ENCODE measurements around the gene MTRR.

MTRR gene

DNA sequence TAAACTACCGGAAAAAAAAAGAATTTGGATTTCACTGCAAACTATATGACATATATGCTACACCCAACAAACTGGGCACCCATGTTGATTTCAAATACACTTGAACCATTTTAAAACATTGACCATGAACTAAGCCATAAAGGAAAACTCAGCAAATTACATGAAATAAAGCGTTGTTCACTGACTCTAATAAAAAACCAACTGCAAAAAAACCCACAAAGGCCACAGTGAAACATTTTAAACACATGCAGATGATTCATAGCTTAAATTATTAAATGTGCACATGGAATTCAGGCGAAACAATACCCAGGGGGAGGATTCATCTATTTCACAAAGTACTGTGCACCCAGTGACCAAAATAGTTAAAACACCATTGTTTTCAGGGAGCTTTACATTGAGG, 33.3 kb downstream of the MTRR start:
- TF ChIP-seq GABPA (IDR thresholded peaks at IDR 0.05; ENCODE audit: low read depth) = no peak
- TF ChIP-seq, protein P1, sequence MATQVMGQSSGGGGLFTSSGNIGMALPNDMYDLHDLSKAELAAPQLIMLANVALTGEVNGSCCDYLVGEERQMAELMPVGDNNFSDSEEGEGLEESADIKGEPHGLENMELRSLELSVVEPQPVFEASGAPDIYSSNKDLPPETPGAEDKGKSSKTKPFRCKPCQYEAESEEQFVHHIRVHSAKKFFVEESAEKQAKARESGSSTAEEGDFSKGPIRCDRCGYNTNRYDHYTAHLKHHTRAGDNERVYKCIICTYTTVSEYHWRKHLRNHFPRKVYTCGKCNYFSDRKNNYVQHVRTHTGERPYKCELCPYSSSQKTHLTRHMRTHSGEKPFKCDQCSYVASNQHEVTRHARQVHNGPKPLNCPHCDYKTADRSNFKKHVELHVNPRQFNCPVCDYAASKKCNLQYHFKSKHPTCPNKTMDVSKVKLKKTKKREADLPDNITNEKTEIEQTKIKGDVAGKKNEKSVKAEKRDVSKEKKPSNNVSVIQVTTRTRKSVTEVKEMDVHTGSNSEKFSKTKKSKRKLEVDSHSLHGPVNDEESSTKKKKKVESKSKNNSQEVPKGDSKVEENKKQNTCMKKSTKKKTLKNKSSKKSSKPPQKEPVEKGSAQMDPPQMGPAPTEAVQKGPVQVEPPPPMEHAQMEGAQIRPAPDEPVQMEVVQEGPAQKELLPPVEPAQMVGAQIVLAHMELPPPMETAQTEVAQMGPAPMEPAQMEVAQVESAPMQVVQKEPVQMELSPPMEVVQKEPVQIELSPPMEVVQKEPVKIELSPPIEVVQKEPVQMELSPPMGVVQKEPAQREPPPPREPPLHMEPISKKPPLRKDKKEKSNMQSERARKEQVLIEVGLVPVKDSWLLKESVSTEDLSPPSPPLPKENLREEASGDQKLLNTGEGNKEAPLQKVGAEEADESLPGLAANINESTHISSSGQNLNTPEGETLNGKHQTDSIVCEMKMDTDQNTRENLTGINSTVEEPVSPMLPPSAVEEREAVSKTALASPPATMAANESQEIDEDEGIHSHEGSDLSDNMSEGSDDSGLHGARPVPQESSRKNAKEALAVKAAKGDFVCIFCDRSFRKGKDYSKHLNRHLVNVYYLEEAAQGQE (IDR thresholded peaks at IDR 0.05; ENCODE audit: insufficient replicate concordance, low read depth) = no peak
- no peak for TF ChIP-seq SPI1 (IDR thresholded peaks at IDR 0.05; ENCODE audit: borderline replicate concordance, low read depth)
- no peak for TF ChIP-seq POLR2AphosphoS5 (IDR thresholded peaks at IDR 0.05; ENCODE audit: low read depth)
- TF ChIP-seq, protein P2, sequence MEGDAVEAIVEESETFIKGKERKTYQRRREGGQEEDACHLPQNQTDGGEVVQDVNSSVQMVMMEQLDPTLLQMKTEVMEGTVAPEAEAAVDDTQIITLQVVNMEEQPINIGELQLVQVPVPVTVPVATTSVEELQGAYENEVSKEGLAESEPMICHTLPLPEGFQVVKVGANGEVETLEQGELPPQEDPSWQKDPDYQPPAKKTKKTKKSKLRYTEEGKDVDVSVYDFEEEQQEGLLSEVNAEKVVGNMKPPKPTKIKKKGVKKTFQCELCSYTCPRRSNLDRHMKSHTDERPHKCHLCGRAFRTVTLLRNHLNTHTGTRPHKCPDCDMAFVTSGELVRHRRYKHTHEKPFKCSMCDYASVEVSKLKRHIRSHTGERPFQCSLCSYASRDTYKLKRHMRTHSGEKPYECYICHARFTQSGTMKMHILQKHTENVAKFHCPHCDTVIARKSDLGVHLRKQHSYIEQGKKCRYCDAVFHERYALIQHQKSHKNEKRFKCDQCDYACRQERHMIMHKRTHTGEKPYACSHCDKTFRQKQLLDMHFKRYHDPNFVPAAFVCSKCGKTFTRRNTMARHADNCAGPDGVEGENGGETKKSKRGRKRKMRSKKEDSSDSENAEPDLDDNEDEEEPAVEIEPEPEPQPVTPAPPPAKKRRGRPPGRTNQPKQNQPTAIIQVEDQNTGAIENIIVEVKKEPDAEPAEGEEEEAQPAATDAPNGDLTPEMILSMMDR (IDR thresholded peaks at IDR 0.05; ENCODE audit: insufficient read depth, low read length) = no peak
- DNase-seq (ENCODE audit: low read depth in 1 of 2, low spot score in 1 of 2) = no peak
- Histone ChIP-seq H3K27me3 (ENCODE audit: insufficient read depth, poor library complexity, severe bottlenecking) (no peaks in the 10 kb centered on the region), H3K27ac (replicated peaks) (no peak overlapping the region), H3K4me3 (replicated peaks; ENCODE audit: insufficient read depth, low read length) (no peak overlapping the region)

DNA sequence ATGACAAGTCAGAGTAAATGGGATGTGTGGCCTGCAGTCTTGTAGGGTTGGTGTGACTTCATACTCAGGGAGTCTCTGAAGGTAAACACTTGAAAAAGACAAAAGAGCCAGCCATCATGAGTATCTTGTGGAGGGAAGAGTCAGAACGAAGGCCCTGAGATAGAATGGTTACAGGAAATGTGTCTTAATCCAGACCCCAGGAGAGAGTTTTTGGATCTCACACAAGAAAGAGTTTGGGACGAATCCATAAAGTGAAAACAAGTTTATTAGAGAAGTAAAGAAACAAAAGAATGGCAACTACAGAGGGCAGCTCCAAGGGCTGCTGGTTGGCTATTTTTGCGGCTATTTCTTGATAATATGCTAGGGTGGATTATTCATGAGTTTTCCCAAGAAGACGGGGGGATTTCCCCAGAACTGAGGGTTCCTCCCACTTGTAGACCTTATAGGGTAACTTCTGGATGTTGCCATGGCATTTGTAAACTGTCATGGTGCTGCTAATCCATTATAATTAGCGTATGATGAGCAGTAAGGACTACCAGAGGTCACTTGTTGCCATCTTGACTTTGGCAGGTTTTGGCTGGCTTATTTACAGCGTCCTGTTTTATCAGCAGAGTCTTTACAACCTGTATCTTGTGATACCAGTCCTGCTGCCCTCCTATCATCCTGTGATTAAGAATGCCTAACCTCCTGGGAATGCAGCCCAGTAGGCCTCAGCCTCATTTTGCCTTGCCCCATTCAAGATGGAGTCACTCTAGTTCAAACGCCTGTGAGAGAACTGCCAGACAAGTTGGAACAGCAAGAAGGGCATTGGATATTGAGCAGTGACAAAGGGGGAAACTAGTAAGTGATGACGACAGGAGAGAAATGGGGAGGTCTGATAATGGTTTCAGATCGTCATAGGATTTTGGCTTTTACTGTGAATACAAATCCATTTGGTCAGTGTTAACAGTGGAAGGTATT, 34.0 kb downstream of the MTRR start:
- Histone ChIP-seq H3K27ac (replicated peaks) (no peak overlapping the region), H3K4me3 (replicated peaks; ENCODE audit: insufficient read depth, low read length) (no peak overlapping the region), H3K27me3 (ENCODE audit: insufficient read depth, poor library complexity, severe bottlenecking) (no peaks in the 10 kb centered on the region)
- no peak for DNase-seq (ENCODE audit: low read depth in 1 of 2, low spot score in 1 of 2)
- TF ChIP-seq SPI1 (IDR thresholded peaks at IDR 0.05; ENCODE audit: borderline replicate concordance, low read depth) (no peak), GABPA (IDR thresholded peaks at IDR 0.05; ENCODE audit: low read depth) (no peak)
- TF ChIP-seq, protein P2 (IDR thresholded peaks at IDR 0.05; ENCODE audit: insufficient read depth, low read length) = no peak

DNA sequence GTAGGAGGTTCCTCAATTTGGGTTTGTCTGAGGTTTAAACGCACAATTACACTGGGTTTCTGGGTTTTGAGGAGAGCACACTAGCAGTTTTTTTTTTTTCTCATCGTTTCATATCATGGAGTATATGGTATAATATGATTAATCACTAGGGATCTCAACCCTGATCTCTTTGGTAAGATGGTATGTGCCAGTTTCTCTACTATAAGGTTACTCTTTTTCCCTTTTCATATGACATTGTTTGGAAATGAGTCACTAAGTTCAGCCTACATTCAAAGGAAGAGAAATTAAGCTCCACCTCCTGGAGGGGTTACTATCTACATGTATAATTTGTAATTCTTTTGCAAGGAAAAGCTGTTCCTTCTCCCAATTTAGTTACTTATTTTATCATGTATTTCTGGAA, 35.2 kb downstream of the MTRR start:
- no peak for DNase-seq (ENCODE audit: low read depth in 1 of 2, low spot score in 1 of 2)
- Histone ChIP-seq H3K27ac (replicated peaks) (no peak overlapping the region), H3K4me3 (replicated peaks; ENCODE audit: insufficient read depth, low read length) (no peak overlapping the region), H3K27me3 (ENCODE audit: insufficient read depth, poor library complexity, severe bottlenecking) (no peaks in the 10 kb centered on the region)
- TF ChIP-seq, protein P2 (IDR thresholded peaks at IDR 0.05; ENCODE audit: insufficient read depth, low read length) = no peak
- TF ChIP-seq POLR2AphosphoS5 (IDR thresholded peaks at IDR 0.05; ENCODE audit: low read depth) (no peak), GABPA (IDR thresholded peaks at IDR 0.05; ENCODE audit: low read depth) (no peak), SPI1 (IDR thresholded peaks at IDR 0.05; ENCODE audit: borderline replicate concordance, low read depth) (no peak)
- TF ChIP-seq, protein P1 (IDR thresholded peaks at IDR 0.05; ENCODE audit: insufficient replicate concordance, low read depth) = no peak
